HG03432 (cell line): ENCODE measurements around the gene TMEM131.

ENCODE experiments used
- ATAC-seq: cut with Tn5 transposase; IDR thresholded peaks from one replicate; pipeline ENCODE4 v1.9.1; 2021; ENCODE audit warnings: mild to moderate bottlenecking, moderate library complexity; ENCODE audit not compliant: unreplicated experiment

TMEM131 gene

DNA sequence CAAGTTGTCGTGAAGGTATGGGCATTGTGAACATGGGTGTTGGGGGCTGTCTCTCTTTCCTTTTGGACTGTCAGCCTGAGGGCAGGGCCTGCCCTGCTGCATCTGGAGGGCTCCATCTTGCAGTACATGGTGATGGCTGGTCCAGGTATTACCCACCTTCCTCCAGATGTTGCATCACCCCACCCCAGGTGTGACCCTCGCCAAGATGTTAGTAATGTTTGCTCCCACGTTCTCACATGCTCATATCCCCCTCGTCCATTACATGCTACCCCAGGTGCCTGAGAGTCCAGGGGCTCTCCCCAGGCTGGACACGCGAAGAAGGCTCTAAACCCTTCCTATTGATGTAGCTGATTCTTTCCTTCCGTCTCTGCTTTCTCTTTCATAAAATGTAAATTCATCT lies 268.5 kb downstream of the TMEM131 start:
- no peak for ATAC-seq

DNA sequence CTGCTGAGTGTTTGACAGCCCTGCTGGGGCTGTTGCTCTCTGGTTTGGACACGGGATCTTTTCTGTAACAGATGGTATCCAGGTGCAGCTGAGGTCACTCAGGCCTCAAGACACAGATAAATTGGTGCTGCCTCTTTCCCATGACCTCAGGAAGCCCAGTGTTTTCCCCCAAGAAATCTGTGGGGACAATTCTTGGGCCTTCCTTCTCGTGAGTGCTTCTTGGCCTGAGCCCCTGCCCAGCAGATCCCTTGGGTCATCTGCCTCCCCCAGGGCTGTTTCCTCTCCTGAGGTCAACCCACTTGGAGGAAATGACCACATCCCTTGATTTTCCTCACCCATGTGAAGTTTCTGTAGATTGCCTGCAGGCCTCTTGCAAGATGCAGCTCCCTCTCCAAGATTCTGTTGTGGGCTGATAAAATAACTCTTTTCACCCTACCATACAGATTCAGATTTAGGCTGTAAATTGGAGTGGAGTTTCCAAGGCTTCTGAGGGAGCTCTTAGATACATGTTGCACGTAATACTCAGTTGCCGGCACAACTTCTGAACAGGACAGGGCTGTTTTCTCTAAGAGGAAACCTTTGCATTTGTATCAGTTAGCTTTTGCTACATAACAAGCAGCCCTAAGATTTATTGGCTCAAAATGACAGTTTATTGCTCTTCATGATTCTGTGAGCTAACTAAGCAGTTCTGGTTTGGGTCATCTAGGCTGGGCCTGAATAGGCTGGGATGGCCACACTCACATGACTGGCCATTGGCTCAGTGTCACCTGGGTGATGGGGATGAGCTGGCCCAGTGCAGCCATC lies 269.3 kb downstream of the TMEM131 start:
- no peak for ATAC-seq

DNA sequence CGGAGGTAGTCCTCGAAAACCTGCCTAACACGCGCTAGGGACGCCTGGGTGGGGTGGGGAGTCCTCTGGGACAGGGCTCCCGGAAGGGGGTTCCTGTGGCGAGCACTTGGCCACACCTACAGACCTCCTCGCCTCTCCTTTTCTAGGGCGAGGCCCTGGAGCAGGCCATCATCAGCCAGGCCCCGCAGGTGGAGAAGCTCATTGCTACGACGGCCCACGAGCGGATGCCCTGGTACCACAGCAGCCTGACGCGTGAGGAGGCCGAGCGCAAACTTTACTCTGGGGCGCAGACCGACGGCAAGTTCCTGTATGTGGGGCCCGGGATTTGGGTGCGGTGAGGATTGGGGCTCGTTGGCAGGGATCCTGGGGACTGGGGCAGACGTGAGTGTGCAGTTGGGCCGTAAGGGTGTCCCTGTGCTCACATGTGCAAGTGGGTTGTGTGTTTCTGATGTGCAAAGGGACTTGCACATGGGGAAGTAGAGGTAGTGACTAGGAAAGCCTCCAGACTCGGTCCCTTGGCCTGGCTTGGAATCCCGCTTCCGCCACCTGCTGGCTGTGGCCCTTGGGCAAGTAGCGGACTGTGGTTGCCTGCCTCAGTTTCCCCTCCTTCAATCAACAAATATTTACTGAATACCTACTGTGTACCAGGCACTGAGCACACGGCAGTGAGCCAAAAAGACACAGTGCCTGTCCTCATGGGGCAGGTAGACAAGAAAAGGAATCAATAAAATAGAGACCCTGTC lies 270.6 kb downstream of the TMEM131 start:
- ATAC-seq = no peak

DNA sequence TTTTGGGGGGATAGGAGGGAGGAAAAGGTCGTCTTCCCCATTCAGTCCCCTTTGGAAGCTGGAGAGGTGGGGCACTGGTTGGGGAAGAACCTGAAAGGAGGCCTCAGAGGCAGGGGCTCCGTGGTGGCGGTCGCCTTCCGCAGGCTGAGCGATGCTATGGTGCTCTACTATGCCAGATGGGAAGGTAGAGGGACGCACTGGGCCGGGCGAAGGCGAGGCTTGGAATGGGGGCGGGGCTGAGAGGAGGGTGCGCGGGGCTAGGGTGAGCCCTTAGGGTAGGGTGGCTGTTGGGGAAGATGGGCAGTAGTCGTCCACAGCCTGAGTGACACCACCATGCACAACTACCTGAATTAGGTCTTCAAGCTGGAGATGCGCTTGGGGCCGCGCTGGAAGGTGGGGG lies 271.2 kb downstream of the TMEM131 start:
- ATAC-seq = no peak

DNA sequence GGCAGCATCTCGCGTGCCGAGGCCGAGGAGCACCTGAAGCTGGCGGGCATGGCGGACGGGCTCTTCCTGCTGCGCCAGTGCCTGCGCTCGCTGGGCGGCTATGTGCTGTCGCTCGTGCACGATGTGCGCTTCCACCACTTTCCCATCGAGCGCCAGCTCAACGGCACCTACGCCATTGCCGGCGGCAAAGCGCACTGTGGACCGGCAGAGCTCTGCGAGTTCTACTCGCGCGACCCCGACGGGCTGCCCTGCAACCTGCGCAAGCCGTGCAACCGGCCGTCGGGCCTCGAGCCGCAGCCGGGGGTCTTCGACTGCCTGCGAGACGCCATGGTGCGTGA lies 271.7 kb downstream of the TMEM131 start:
- no peak for ATAC-seq

DNA sequence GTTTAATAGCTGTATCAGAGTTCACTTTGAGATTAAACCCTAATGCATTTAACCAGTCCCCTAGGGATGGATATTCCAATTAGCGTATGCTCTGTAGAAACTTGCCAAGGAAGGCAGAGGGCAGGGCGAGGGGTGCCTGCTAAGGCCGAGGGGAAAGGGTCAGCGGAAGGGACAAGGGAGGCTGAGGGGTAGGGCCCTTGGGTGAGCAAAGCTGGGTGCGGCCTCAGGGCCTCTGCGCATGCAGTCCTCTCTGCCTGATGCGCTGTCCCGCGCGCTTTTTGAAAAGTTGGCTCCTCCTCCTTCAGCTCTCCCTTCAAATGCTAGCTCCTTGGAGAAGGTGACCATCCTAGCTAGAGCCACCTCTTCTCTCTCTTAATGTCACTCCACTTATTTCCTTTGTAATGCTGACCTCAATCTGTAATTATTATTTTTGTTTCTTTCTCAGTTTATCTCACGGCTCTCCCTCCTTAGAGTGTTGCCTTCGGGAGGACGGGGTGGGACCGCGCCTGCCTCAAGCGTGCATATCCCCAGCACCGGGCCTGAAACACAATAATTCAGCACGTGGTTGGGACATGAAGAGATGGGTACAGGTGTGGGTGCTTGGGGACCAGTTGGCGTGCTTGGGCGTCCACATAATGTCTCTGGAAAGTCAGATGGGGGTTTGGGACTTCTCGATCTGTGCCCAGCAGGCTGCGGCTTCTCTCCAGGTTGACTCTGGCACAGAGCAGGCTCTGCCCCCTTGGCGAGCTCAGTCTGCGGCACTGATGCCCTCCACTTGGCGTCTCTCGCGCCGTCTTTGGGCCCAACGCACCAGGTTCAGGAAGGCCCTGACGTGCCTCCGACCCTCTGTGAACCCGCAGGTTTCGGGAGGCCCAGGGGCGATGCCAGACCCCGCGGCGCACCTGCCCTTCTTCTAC lies 272.3 kb downstream of the TMEM131 start:
- no peak for ATAC-seq

DNA sequence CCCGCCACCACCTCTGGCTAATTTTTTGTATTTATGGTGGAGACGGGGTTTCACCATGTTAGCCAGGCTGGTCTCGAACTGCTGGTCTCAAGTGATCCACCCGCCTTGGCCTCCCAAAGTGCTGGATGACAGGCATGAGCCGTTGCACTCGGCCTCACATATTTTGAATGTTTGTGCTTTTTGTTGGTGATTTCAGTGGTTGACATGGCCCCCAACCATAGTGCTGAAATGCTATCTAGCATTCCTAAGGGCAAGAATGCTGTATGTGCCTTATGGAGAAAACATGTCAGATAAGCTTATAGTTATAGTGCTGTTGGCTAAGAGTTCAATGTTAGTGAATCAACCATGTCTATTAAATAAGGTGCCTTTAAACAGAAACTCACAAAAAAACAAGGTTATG lies 273.5 kb downstream of the TMEM131 start:
- ATAC-seq = no peak

DNA sequence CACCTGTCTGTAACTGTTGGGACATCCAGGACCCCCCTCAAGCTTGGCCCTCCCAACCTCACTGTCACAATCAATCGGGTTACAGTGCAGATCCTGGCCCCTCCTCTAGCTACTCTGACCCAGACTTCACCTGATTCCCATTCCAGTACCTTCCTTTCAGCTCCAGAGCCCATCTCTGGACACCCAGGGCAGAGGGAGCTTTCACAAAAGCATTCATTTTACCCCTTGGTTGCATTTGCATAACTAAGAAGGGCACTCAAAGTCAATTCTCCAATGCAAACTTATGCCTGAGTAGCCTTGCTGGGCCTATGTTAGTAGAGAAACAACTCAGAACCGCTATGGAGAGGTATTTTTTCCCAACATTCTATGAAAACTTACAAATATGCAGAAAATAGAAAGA lies 275.0 kb downstream of the TMEM131 start:
- no peak for ATAC-seq

DNA sequence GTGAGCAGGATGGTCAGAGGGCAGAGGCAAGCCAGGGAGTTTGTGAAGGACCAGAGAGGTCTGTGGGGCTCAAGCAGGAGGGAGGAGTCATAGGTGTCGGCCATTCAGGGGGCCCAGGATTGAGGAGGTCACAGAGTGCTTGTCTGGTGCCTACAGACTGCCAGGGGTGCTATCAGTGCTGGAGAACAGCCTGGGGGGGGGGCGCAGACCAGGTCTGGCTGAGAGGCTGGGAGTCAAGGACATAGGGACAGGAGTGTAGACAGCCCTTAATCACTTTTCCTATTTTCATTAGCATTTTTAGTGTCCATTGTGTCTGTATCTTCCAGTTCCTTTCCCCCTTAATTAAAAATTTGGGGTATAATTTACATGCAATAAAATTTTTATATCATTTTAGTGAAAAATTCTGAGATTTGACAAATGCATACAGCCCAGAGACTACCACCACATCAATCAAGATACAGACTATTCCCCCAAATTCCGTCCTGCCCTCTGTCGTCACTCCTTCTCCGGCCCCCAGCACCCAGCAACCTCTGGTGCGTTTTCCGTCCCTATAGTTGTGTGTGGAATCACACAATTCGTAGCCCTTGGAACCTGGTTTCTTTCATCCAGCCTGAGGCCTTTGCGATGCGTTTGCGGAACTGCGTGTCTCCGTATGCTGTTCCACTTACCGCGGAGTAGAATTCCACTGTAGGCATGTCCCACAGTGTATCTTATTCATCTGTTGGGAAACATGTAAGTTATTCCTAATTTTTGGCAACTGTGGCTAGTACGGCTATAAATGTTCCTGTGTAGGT lies 276.2 kb downstream of the TMEM131 start:
- ATAC-seq = no peak

DNA sequence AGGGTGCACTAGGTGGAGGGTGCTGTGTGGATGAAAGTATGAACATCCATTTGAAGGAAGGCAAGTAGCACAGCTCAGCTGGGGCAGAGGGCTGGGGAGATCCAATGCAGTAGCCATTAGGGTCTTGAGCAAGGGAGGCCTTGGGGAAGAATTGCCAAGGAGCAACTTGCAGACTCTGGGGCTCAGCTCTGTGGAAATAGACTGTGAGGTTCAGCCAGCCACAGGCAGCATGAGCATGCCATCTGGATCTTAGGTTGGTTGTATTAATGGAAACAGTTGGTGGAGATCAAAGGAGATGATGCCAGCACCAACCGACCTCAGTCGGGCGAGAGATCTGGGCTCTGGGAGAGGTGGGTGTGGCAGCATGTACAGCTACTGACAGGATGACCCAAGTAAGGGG lies 276.8 kb downstream of the TMEM131 start:
- no peak for ATAC-seq

DNA sequence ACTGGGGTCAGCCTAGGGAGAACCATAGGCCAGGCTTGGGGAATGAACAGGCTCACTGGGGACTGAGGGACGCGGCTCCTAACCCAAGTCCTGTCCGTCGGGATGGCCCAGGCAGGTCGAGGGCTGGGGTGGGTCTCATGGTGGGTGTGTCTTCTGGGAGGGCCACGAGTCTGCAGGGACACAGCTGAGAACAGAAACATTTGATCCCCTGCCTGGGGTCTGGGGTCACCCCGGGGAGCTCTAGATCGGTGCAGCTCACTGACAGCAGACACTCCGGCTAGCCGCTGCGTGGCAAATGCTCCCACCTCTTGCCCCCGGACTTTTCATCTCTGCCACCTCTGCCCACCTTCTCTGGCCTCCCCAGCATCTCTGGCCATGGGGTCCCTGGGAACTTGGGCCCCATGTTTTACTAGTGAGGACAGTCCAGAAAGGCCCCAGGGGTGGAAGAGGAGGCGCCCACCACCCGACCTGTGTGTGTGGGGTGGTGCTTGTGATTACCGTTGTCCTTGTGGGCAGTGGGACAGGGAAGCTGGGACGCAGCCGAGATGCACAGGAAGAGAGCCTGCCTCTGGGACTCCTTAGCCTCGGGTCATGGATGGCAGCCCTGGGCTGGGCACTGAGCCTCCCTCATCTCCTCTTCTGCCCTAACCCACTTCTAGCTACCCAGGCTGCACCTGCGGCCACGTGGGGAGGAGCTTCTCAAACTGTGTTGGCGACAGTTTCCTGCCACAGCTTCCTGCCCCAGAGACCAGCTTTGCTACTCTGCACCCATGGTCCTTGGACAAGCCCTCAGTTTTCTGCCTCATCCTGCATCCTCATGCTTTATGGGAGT lies 277.5 kb downstream of the TMEM131 start:
- ATAC-seq = peak; percentile 76

DNA sequence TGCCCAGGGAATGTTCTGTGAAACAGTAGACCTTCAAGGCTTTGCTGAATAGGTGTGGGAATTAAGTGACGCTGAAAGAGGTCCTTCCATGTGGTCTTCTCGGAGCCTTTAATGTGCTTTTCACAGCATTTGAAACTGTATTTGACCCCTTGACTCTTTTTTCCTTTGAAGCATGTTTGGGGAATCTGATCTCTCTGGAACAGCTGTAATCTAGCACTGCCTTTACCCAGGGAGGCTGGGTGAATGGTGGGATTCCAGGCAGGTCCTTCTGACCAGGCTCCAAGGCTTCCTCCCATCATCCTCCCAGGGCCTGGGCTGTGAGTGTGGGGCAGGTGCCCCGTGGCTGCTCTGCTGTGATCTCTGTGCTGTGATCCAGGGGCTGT lies 278.1 kb downstream of the TMEM131 start:
- ATAC-seq = no peak

DNA sequence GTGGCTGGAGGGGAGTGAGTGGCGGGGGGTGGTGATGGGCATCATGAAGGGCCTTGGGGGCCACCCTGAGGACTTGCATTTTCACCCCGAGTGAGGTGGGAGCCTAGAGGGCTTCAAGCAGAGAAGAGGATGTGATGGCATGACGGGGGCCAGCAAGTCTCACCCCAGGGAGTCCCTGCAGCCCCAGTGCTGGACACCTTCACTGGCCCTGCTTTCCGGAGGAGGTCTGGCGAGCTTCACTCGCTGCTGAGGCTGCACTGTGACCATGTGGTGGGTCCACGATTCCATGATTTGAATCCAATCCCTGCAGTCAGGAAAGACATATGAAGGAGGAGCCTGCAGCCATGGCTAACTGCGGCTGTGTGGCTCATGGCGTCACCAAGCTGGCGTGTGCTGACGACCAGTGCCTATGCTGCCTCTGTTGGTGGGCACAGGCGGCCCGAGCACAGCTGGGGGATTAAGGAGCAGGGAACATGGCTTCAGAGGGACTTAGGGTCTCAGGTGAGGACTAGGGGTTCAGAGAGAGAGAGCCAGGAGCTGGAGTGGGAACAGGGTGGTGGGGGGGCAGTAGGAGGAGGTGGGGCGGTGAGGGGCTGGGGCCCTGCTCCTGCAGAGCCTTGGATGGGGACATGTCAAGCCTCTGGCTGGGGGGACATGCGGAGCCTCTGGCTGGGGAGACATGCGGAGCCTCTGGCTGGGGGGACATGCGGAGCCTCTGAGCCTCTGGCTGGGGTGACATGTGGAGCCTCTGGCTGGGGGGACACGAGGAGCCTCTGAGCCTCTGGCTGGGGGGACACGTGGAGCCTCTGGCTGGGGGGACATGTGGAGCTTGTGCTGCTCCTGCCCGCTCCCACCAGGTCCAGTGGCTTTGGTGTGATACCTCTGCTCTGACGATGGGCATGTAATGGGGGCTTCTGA lies 278.8 kb downstream of the TMEM131 start:
- ATAC-seq = no peak

DNA sequence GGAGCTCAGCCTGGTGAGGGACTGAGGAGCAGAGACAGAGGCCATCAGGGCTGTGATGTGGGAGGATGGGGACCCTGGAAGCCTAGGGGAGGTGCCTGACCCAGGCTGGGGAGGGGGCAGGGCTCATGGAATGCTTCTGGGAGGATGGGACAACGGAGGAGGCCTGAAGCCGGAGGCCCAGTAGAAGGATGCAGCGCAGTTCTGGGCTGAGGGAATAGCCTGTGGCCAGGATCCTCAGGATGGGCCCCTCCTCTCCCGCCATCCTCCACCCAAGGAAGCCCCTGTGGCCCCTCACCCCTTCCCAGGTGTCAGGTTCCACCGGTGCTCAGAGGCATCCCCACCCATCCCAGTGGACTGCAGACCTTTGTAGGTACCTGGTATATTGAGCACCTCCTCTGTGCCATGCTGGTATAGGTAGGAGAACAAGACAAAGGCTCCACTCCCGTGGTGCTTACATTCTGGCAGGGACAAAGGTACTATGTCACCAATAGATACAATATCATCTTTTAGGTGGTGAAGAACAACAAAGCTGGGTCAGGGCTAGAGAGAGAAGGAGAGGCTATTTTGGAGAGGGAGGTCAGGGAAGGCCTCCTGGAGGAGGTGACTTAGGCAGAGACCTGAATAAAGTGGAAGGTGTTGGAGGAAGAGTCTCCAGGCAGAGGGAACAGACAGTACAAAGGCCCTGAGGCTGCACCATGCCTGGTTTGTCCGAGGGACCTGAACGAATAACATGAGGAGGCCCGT lies 279.6 kb downstream of the TMEM131 start:
- no peak for ATAC-seq

DNA sequence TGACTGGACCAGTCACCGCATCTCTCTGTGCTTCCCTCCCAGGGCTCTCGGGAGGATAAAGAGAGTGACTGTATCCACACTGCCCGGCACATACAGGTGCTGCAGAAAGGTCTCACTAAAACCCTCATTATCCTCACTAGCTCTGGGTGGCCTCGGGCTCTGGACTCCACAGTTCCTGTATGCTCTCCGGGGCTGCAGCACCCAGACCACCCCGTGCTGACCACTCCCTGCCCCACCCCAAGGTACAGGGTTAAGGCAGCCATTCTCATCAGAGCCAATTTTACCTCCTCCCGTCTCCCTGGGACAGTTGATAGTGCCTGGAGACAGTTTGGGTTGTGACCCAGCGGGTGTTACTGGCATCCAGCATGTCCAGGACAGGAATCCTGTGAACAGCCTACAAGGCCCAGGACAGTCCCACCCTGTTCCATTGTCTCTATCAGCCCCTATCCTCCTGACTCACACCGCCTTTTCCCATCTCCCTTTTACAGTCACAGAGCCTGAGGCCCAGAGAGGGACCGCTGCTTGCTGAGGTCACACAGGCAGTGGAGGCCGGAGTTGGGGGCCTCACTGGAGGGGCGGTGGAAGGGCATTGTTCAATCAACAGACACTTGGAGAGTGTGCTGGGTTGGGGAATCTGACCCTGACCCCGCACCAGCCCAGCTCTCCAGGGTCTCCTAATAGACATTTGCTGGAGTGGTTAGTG lies 280.6 kb downstream of the TMEM131 start:
- ATAC-seq = no peak

DNA sequence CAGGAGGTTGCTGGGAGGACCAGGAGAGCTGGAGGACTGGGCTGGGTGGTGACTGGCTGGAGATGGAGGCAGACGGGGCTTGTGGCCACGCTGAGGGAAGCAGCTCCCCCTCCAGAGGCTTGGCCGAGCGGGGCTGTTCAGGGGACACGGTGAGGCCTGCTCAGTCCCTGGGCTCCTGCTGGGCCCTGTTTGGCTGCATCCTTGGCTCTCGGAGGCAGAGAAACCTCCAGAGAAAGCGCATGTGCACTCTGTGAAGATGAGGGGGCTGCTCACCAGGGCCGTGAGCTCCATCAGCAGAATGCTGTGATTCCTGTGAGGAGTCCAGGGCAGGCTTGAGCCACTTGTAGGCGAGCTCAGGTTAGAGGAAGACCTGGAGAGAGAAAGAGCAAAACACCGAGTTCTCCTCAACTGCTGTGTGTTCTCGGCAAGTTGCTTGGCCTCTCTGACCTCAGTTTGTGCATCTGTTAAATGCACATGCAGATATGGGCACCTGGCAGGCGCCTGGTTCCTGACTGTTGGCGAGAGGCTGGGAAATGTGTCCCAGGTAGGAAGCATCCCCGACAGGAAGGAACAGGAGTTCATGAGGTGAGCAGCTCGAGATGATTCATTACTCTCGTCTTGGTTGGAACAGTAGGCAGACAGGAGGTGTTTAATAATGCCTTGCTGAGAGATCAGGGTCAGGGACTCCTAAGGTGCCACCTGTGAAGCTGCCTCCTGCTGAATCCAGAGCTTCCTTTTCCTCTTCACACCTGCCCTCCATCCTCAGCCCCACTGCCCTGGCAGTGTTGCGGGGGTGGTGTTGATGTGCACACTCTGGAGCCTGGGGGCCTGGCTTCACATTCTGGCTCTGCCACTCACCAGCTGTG lies 281.4 kb downstream of the TMEM131 start:
- ATAC-seq = no peak
